Transverse colon (tissue), 3 donors: ENCODE data around the gene MAN1A2.

Source experiments
- CTCF ChIP-seq, 5 experiments: fragments of 200-600 bp in 3 of 5; fragments of 450-650 bp in 2 of 5; sonication (generic) in 3 of 5; IDR thresholded peaks; 1 replicate in 2 of 5; 2 replicates in 3 of 5; pipeline ENCODE4 v1.5.1; 2016 to 2017; ENCODE audit warnings: antibody characterized with exemption in 5 of 5, inconsistent platforms in 3 of 5, mild to moderate bottlenecking in 2 of 5, moderate library complexity in 1 of 5
- POLR2A ChIP-seq: fragments of 450-650 bp; IDR thresholded peaks from one replicate; pipeline ENCODE4 v1.6.1; 2016; ENCODE audit warnings: antibody characterized with exemption, mild to moderate bottlenecking, moderate library complexity

GRCh38 chr1:117365350-117366176 is 1.7 kb upstream of the MAN1A2 start:
- no peak for TF ChIP-seq CTCF (IDR thresholded peaks at IDR 0.05)
- TF ChIP-seq POLR2A = no peak
